GM12864 (cell line): ENCODE results near the gene ATF6.

Experiments
- DNase-seq: peaks from one replicate; pipeline ENCODE4 v3.0.0-alpha.2; 2011; ENCODE audit warnings: low read depth
- H3K4me3 ChIP-seq: 2 replicates; pipeline ENCODE4 v1.5.1; 2011; ENCODE audit warnings: mild to moderate bottlenecking, low read depth, low read length, control low read depth
- CTCF ChIP-seq: IDR thresholded peaks from 2 replicates; pipeline ENCODE4 v1.5.1; 2011; ENCODE audit warnings: low read depth, mild to moderate bottlenecking, moderate library complexity, low read length, control low read depth, inconsistent platforms; ENCODE audit errors: missing control alignments

Gene ATF6

GRCh38 chr1:161933592-161934588 is 167.8 kb downstream of the ATF6 start:
- no peak for TF ChIP-seq CTCF
- DNase-seq, result no peak
- no peak overlapping the region for H3K4me3 ChIP-seq

GRCh38 chr1:161935264-161935663 is 169.1 kb downstream of the ATF6 start:
- no peak for DNase-seq
- no peak for TF ChIP-seq CTCF
- no peak overlapping the region for H3K4me3 ChIP-seq

- no peak for DNase-seq
- H3K4me3 ChIP-seq, result no peak overlapping the region
- TF ChIP-seq CTCF, result no peak
These were observed 170.7 kb downstream of the ATF6 start for GRCh38 chr1:161936786-161937185.

- no peak for TF ChIP-seq CTCF
- no peak for DNase-seq
- no peak overlapping the region for H3K4me3 ChIP-seq
These were observed 174.9 kb downstream of the ATF6 start for GRCh38 chr1:161940866-161941591.

- no peak overlapping the region for H3K4me3 ChIP-seq
- no peak for DNase-seq
- TF ChIP-seq CTCF, result no peak
These were observed 175.8 kb downstream of the ATF6 start for GRCh38 chr1:161941726-161942436.

- no peak overlapping the region for H3K4me3 ChIP-seq
- DNase-seq, result no peak
- TF ChIP-seq CTCF, result no peak
These were observed 177.6 kb downstream of the ATF6 start for GRCh38 chr1:161943737-161944136.
